WTC11 (cell line): ENCODE data around the gene CGNL1. TPM values are rescaled to one million over a fixed set of nuclear protein-coding genes. Genes with fewer than 3 reads are reported as not detected.

Experiments
- ATAC-seq: fragments of 200-7000 bp; cut with Tn5 transposase; 2 replicates; pipeline ENCODE4 v1.10.0; 2021; ENCODE audit warnings: mild to moderate bottlenecking, moderate library complexity
- CTCF ChIA-PET: fragments of 300-600 bp; sonication (Branson Sonifier 250); formaldehyde crosslinking; loops from one replicate; lab custom pipeline; 2021; ENCODE audit warnings: antibody characterized with exemption; lab: Charles Lee
- POLR2A ChIA-PET: fragments of 350-600 bp; sonication (Branson Sonifier 250); formaldehyde crosslinking; loops from one replicate; lab custom pipeline; 2021; ENCODE audit warnings: antibody characterized with exemption; lab: Charles Lee
- DNase-seq: peaks from one replicate; pipeline ENCODE4 v3.0.0; 2021; ENCODE audit warnings: low spot score
- H3K27ac Mint-ChIP-seq: 2 replicates; pipeline ENCODE4 v1.8.0; 2021; ENCODE audit warnings: mixed read lengths
- H3K27me3 Mint-ChIP-seq: 2 replicates; pipeline ENCODE4 v1.8.0; 2021; ENCODE audit warnings: low read depth, mild to moderate bottlenecking, moderate library complexity, mixed read lengths
- H3K36me3 Mint-ChIP-seq: 2 replicates; pipeline ENCODE4 v1.8.0; 2021; ENCODE audit warnings: mixed read lengths
- H3K4me1 Mint-ChIP-seq: 2 replicates; pipeline ENCODE4 v1.8.0; 2022; ENCODE audit warnings: mixed read lengths
- H3K4me3 Mint-ChIP-seq: 2 replicates; pipeline ENCODE4 v1.8.0; 2021; ENCODE audit warnings: mild to moderate bottlenecking, moderate library complexity, mixed read lengths
- H3K9me3 Mint-ChIP-seq: 2 replicates; pipeline ENCODE4 v1.8.0; 2021; ENCODE audit warnings: mixed read lengths
- CREM ChIP-seq: sonication (generic); formaldehyde crosslinking; IDR thresholded peaks from 2 replicates; pipeline ENCODE4 v1.8.1; 2022; ENCODE audit warnings: mild to moderate bottlenecking, missing genetic modification reagents, moderate library complexity
- FOXP1 ChIP-seq: sonication (generic); formaldehyde crosslinking; IDR thresholded peaks from 2 replicates; pipeline ENCODE4 v1.8.0; 2022; ENCODE audit warnings: missing genetic modification reagents, mild to moderate bottlenecking, moderate library complexity, borderline replicate concordance
- GABPB1 ChIP-seq: sonication (generic); formaldehyde crosslinking; IDR thresholded peaks from 2 replicates; pipeline ENCODE4 v1.8.1; 2023; ENCODE audit warnings: mild to moderate bottlenecking, missing genetic modification reagents
- GTF2I ChIP-seq: fragments of 250-450 bp; sonication (Bioruptor Pico); conservative IDR thresholded peaks from 2 replicates; pipeline ENCODE4 v1.4.0; 2021; ENCODE audit warnings: mild to moderate bottlenecking
- JAZF1 ChIP-seq: fragments of 250-450 bp; sonication (Bioruptor Pico); IDR thresholded peaks from 2 replicates; pipeline ENCODE4 v1.9.0; 2021; ENCODE audit warnings: moderate library complexity, mild to moderate bottlenecking, inconsistent platforms
- KAT7 ChIP-seq: sonication (generic); formaldehyde crosslinking; IDR thresholded peaks from 2 replicates; pipeline ENCODE4 v1.8.1; 2023; ENCODE audit warnings: missing genetic modification reagents, mild to moderate bottlenecking, borderline replicate concordance
- NFE2L1 ChIP-seq: sonication (generic); formaldehyde crosslinking; IDR thresholded peaks from 2 replicates; pipeline ENCODE4 v1.8.1; 2023; ENCODE audit warnings: missing genetic modification reagents
- NR1H2 ChIP-seq: sonication (generic); formaldehyde crosslinking; IDR thresholded peaks from 2 replicates; pipeline ENCODE4 v1.9.0; 2021; ENCODE audit warnings: mild to moderate bottlenecking, moderate library complexity, missing genetic modification reagents
- OVOL2 ChIP-seq: fragments of 250-450 bp; sonication (Bioruptor Pico); IDR thresholded peaks from 2 replicates; pipeline ENCODE4 v1.9.0; 2021; ENCODE audit warnings: mild to moderate bottlenecking, borderline replicate concordance
- RELA ChIP-seq: sonication (generic); formaldehyde crosslinking; IDR thresholded peaks from 2 replicates; pipeline ENCODE4 v1.8.1; 2022; ENCODE audit warnings: missing genetic modification reagents, mild to moderate bottlenecking, borderline replicate concordance
- RORB ChIP-seq: fragments of 250-450 bp; sonication (Bioruptor Pico); IDR thresholded peaks from 2 replicates; pipeline ENCODE4 v1.9.0; 2021; ENCODE audit warnings: mild to moderate bottlenecking
- TP53 ChIP-seq: sonication (generic); formaldehyde crosslinking; IDR thresholded peaks from 2 replicates; pipeline ENCODE4 v1.8.1; 2023; ENCODE audit warnings: mild to moderate bottlenecking, missing genetic modification reagents
- ZBTB21 ChIP-seq: sonication (generic); formaldehyde crosslinking; IDR thresholded peaks from 2 replicates; pipeline ENCODE4 v1.8.1; 2023; ENCODE audit warnings: mild to moderate bottlenecking, missing genetic modification reagents, borderline replicate concordance
- ZNF121 ChIP-seq: sonication (generic); formaldehyde crosslinking; IDR thresholded peaks from 2 replicates; pipeline ENCODE4 v1.8.0; 2023; ENCODE audit warnings: missing genetic modification reagents
- ZNF219 ChIP-seq: sonication (generic); formaldehyde crosslinking; IDR thresholded peaks from 2 replicates; pipeline ENCODE4 v1.8.0; 2023; ENCODE audit warnings: missing genetic modification reagents, mild to moderate bottlenecking, borderline replicate concordance
- ZNF263 ChIP-seq: sonication (generic); formaldehyde crosslinking; IDR thresholded peaks from 2 replicates; pipeline ENCODE4 v1.8.1; 2022; ENCODE audit warnings: low read depth, mild to moderate bottlenecking, moderate library complexity, missing genetic modification reagents
- total RNA-seq: library from RNA; stranded (reverse); gene quantifications from 3 replicates; pipeline ENCODE4 v1.2.3, GENCODE V29; 2021
- TF ChIP-seq, protein P1 (sequence below): sonication (generic); formaldehyde crosslinking; IDR thresholded peaks from 2 replicates; pipeline ENCODE4 v1.8.1; 2022; ENCODE audit warnings: mild to moderate bottlenecking, moderate library complexity, missing genetic modification reagents
- TF ChIP-seq, protein P2 (sequence below): fragments of 250-450 bp; sonication (Bioruptor Pico); IDR thresholded peaks from 2 replicates; pipeline ENCODE4 v1.9.0; 2021; ENCODE audit warnings: moderate library complexity, mild to moderate bottlenecking, inconsistent platforms, borderline replicate concordance
- TF ChIP-seq, protein P3 (sequence below): sonication (generic); formaldehyde crosslinking; IDR thresholded peaks from 2 replicates; pipeline ENCODE4 v1.8.1; 2023; ENCODE audit warnings: mild to moderate bottlenecking, missing genetic modification reagents, moderate library complexity
- TF ChIP-seq, protein P4 (sequence below): fragments of 250-450 bp; sonication (Bioruptor Pico); IDR thresholded peaks from 2 replicates; pipeline ENCODE4 v1.9.0; 2021; ENCODE audit warnings: mild to moderate bottlenecking
- TF ChIP-seq, protein P5 (sequence below): sonication (generic); formaldehyde crosslinking; IDR thresholded peaks from 2 replicates; pipeline ENCODE4 v1.8.0; 2022; ENCODE audit warnings: mild to moderate bottlenecking, missing genetic modification reagents
- TF ChIP-seq, protein P6 (sequence below): sonication (generic); formaldehyde crosslinking; IDR thresholded peaks from 2 replicates; pipeline ENCODE4 v1.8.0; 2023; ENCODE audit warnings: missing genetic modification reagents
- TF ChIP-seq, protein P7 (sequence below): sonication (generic); formaldehyde crosslinking; IDR thresholded peaks from 2 replicates; pipeline ENCODE4 v1.8.1; 2023; ENCODE audit warnings: mild to moderate bottlenecking, missing genetic modification reagents

Gene CGNL1
- total RNA-seq, 1 experiment from 2014 or later, result 57.3 TPM

DNA sequence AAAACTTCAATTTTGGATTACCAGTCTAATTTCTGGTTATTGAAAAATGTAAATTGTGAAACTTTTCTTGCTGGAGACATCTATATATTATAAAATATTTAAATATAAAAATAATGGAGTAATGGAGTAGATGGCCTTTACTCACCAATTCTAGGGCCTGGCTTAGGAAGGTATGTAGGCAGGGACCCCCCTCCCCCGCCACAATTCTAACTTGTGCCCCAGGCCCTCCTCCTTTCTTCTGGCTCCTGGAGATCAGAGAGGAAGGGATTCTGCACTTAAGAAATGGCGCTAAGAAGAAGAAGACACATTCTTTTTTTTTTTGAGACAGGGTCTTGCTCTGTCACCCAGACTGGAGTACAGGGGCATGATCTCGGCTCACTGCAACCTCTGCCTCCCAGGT lies 49.5 kb downstream of the CGNL1 start (continued):
- TF ChIP-seq, protein P1, sequence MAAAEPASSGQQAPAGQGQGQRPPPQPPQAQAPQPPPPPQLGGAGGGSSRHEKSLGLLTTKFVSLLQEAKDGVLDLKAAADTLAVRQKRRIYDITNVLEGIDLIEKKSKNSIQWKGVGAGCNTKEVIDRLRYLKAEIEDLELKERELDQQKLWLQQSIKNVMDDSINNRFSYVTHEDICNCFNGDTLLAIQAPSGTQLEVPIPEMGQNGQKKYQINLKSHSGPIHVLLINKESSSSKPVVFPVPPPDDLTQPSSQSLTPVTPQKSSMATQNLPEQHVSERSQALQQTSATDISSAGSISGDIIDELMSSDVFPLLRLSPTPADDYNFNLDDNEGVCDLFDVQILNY (CRISPR knock-in tag), result no peak
- no peak for TF ChIP-seq NR1H2 (CRISPR knock-in tag)
- TF ChIP-seq, protein P2, sequence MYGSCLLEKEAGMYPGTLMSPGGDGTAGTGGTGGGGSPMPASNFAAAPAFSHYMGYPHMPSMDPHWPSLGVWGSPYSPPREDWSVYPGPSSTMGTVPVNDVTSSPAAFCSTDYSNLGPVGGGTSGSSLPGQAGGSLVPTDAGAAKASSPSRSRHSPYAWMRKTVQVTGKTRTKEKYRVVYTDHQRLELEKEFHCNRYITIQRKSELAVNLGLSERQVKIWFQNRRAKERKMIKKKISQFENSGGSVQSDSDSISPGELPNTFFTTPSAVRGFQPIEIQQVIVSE (CRISPR knock-in tag), result no peak
- no peak for TF ChIP-seq NFE2L1 (CRISPR knock-in tag)
- TF ChIP-seq CREM (CRISPR knock-in tag), result no peak
- TF ChIP-seq ZNF121 (CRISPR knock-in tag), result no peak
- no peak for TF ChIP-seq ZBTB21 (CRISPR knock-in tag)
- no peak for TF ChIP-seq FOXP1
- TF ChIP-seq, protein P3, sequence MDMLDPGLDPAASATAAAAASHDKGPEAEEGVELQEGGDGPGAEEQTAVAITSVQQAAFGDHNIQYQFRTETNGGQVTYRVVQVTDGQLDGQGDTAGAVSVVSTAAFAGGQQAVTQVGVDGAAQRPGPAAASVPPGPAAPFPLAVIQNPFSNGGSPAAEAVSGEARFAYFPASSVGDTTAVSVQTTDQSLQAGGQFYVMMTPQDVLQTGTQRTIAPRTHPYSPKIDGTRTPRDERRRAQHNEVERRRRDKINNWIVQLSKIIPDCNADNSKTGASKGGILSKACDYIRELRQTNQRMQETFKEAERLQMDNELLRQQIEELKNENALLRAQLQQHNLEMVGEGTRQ (CRISPR knock-in tag), result no peak

DNA sequence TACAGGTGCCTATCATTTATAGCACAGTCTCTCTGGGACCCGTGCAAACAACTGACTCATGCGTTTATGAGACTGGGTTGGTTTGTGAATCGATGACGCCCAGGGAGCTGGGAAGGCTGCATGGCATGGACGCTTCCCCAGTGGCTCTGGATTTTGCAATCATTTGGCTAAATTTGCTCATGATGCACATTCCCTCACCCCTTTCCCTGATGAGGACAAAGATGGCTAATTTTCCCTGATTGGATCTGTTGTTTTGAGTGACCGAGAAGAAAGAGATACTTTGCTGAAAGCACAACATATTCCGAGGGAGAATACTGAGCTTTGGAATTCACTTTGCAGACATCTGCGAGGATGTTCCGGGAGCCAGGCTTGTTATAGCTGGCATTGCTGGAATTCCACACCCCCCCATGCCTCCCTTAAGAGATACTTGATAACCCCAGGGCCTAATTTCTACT lies 51.1 kb downstream of the CGNL1 start:
- TF ChIP-seq ZNF219, result no peak
- TF ChIP-seq GTF2I (CRISPR knock-in tag), result no peak
- no peak for TF ChIP-seq GABPB1 (CRISPR knock-in tag)
- TF ChIP-seq NFE2L1 (CRISPR knock-in tag), result no peak
- TF ChIP-seq OVOL2 (CRISPR knock-in tag), result no peak
- TF ChIP-seq, protein P3 (CRISPR knock-in tag), result no peak
- no peak for TF ChIP-seq TP53 (CRISPR knock-in tag)
- TF ChIP-seq, protein P4, sequence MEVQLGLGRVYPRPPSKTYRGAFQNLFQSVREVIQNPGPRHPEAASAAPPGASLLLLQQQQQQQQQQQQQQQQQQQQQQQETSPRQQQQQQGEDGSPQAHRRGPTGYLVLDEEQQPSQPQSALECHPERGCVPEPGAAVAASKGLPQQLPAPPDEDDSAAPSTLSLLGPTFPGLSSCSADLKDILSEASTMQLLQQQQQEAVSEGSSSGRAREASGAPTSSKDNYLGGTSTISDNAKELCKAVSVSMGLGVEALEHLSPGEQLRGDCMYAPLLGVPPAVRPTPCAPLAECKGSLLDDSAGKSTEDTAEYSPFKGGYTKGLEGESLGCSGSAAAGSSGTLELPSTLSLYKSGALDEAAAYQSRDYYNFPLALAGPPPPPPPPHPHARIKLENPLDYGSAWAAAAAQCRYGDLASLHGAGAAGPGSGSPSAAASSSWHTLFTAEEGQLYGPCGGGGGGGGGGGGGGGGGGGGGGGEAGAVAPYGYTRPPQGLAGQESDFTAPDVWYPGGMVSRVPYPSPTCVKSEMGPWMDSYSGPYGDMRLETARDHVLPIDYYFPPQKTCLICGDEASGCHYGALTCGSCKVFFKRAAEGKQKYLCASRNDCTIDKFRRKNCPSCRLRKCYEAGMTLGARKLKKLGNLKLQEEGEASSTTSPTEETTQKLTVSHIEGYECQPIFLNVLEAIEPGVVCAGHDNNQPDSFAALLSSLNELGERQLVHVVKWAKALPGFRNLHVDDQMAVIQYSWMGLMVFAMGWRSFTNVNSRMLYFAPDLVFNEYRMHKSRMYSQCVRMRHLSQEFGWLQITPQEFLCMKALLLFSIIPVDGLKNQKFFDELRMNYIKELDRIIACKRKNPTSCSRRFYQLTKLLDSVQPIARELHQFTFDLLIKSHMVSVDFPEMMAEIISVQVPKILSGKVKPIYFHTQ (CRISPR knock-in tag), result no peak
- TF ChIP-seq JAZF1 (CRISPR knock-in tag), result no peak
- no peak for TF ChIP-seq RORB (CRISPR knock-in tag)
- no peak for TF ChIP-seq ZNF263
- TF ChIP-seq, protein P5, sequence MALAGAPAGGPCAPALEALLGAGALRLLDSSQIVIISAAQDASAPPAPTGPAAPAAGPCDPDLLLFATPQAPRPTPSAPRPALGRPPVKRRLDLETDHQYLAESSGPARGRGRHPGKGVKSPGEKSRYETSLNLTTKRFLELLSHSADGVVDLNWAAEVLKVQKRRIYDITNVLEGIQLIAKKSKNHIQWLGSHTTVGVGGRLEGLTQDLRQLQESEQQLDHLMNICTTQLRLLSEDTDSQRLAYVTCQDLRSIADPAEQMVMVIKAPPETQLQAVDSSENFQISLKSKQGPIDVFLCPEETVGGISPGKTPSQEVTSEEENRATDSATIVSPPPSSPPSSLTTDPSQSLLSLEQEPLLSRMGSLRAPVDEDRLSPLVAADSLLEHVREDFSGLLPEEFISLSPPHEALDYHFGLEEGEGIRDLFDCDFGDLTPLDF (CRISPR knock-in tag), result no peak
- TF ChIP-seq RELA (CRISPR knock-in tag), result no peak
- TF ChIP-seq, protein P6, sequence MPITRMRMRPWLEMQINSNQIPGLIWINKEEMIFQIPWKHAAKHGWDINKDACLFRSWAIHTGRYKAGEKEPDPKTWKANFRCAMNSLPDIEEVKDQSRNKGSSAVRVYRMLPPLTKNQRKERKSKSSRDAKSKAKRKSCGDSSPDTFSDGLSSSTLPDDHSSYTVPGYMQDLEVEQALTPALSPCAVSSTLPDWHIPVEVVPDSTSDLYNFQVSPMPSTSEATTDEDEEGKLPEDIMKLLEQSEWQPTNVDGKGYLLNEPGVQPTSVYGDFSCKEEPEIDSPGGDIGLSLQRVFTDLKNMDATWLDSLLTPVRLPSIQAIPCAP (CRISPR knock-in tag), result no peak
- TF ChIP-seq, protein P7, sequence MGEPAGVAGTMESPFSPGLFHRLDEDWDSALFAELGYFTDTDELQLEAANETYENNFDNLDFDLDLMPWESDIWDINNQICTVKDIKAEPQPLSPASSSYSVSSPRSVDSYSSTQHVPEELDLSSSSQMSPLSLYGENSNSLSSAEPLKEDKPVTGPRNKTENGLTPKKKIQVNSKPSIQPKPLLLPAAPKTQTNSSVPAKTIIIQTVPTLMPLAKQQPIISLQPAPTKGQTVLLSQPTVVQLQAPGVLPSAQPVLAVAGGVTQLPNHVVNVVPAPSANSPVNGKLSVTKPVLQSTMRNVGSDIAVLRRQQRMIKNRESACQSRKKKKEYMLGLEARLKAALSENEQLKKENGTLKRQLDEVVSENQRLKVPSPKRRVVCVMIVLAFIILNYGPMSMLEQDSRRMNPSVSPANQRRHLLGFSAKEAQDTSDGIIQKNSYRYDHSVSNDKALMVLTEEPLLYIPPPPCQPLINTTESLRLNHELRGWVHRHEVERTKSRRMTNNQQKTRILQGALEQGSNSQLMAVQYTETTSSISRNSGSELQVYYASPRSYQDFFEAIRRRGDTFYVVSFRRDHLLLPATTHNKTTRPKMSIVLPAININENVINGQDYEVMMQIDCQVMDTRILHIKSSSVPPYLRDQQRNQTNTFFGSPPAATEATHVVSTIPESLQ (CRISPR knock-in tag), result no peak
- TF ChIP-seq KAT7 (CRISPR knock-in tag), result no peak
- Mint-ChIP-seq H3K4me3 (peak overlapping the region; percentile 20; the same call in 1 of the 2 replicates), H3K36me3 (no peaks in the 10 kb centered on the region; the same call in 1 of the 2 replicates), H3K9me3 (no peaks in the 10 kb centered on the region), H3K4me1 (peaks cover 87% of the 10 kb centered on the region), H3K27ac (peak overlapping the region; percentile 97), H3K27me3 (no peaks in the 10 kb centered on the region)
- peak; percentile 49 for ATAC-seq
- CTCF ChIA-PET, result interaction anchor here (0.6 to 2.6 kb wide), 8 partner anchors 51 to 115 kb away, joined by 3 to 14 read pairs (median 8); partner anchors contain the start of gene CGNL1
- peak; percentile 33 for DNase-seq
- POLR2A ChIA-PET, result interaction anchor here (1.1 kb wide), 1 partner anchor 40 kb away, joined by 3 read pairs; no protein-coding TSS in a partner anchor
